Upper lobe of left lung (tissue), 4 donors: ENCODE measurements around the gene SHQ1.

Experiments
- EP300 ChIP-seq, 4 donors: sonication (generic); formaldehyde crosslinking; IDR thresholded peaks; one replicate each; pipeline ENCODE4 v1.5.1; 2017; ENCODE audit warnings: antibody characterized with exemption in 4 of 4, control low read depth in 2 of 4
- POLR2A ChIP-seq, 4 donors: fragments of 450-650 bp; IDR thresholded peaks; one replicate each; pipeline ENCODE4 v1.5.1; 2016 to 2017; ENCODE audit warnings: antibody characterized with exemption in 4 of 4, mild to moderate bottlenecking in 2 of 4
- POLR2AphosphoS5 ChIP-seq, 2 donors: sonication (generic); formaldehyde crosslinking; IDR thresholded peaks; one replicate each; pipeline ENCODE4 v1.5.1; 2017; ENCODE audit warnings: antibody characterized with exemption in 2 of 2
- TF ChIP-seq, protein P1 (sequence below), 6 experiments: fragments of 450-650 bp in 4 of 6; fragments of 200-600 bp in 2 of 6; sonication (generic) in 2 of 6; IDR thresholded peaks; one replicate each; pipeline ENCODE4 v1.5.1; 2016 to 2019; ENCODE audit warnings: antibody characterized with exemption in 6 of 6

DNA sequence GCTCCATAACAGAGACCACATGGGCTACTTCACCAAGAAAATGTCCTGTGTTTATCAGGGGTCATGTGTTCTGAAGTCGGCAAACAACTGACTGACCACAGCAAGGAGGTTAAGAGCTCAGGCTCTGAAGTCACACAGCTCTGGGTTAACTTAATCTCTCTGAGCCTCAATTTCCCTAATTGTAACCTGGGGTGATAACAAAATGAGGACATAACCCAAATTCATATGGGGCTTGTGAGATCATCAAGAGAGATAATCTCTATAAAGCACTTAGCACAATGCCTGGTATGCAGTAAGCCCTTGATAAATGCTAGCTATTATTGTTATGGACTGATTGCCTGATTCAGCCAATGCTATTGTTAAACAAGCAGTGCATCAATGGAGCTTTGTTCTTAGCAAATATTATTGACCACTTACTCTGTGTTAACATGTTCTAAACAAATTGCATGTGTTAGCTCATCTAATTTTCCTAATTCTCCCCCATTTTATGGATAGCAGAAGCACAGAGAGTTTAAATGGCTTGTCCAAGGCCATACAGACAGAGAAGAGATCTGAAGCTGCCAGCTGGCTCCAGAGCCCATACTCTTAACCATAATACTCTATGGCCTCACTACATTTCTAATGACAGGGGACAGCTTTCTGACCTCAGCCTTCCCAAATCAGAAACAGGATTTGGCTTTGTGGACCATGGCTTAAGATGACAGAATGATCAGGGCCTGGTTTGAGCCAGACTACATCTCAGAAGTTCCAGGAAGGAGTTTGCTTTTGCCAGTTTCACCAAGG lies 78.3 kb downstream of the SHQ1 start:
- TF ChIP-seq, protein P1, sequence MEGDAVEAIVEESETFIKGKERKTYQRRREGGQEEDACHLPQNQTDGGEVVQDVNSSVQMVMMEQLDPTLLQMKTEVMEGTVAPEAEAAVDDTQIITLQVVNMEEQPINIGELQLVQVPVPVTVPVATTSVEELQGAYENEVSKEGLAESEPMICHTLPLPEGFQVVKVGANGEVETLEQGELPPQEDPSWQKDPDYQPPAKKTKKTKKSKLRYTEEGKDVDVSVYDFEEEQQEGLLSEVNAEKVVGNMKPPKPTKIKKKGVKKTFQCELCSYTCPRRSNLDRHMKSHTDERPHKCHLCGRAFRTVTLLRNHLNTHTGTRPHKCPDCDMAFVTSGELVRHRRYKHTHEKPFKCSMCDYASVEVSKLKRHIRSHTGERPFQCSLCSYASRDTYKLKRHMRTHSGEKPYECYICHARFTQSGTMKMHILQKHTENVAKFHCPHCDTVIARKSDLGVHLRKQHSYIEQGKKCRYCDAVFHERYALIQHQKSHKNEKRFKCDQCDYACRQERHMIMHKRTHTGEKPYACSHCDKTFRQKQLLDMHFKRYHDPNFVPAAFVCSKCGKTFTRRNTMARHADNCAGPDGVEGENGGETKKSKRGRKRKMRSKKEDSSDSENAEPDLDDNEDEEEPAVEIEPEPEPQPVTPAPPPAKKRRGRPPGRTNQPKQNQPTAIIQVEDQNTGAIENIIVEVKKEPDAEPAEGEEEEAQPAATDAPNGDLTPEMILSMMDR (IDR thresholded peaks at IDR 0.05): no peak
- TF ChIP-seq POLR2AphosphoS5 (IDR thresholded peaks at IDR 0.05): no peak
- no peak for TF ChIP-seq POLR2A (IDR thresholded peaks at IDR 0.05)
- no peak for TF ChIP-seq EP300 (IDR thresholded peaks at IDR 0.05)
